ENCODE results near the gene SAMD3.

- TF ChIP-seq SRF (IDR thresholded peaks at IDR 0.05; ENCODE audit: low read depth, low read length) (no peak), RAD21 (IDR thresholded peaks at IDR 0.05 in 1 of 2, conservative IDR thresholded peaks at IDR 0.05 in 1 of 2; ENCODE audit: low read depth in 2 of 2, low read length in 2 of 2) (no peak), USF2 (IDR thresholded peaks at IDR 0.05; ENCODE audit: low read length) (no peak), GABPA (IDR thresholded peaks at IDR 0.05; ENCODE audit: borderline replicate concordance, insufficient read depth, low read length) (no peak), POLR2A (IDR thresholded peaks at IDR 0.05; ENCODE audit: control extremely low read depth in 1 of 2, low read depth in 2 of 2, low read length in 2 of 2) (no peak), RFX5 (IDR thresholded peaks at IDR 0.05; ENCODE audit: borderline replicate concordance, low read depth, low read length) (no peak), TBP (IDR thresholded peaks at IDR 0.05; ENCODE audit: low read depth, low read length) (no peak), GTF2F1 (IDR thresholded peaks at IDR 0.05; ENCODE audit: borderline replicate concordance, low read depth, low read length) (no peak), SP1 (IDR thresholded peaks at IDR 0.05; ENCODE audit: low read depth, low read length) (no peak), CTCF (IDR thresholded peaks at IDR 0.05; ENCODE audit: control extremely low read depth in 1 of 3, insufficient read depth in 1 of 3, low read depth in 1 of 3, low read length in 3 of 3) (no peak), FOSL1 (IDR thresholded peaks at IDR 0.05; ENCODE audit: insufficient read depth, low read depth, low read length) (no peak)
Measured at GRCh38 chr6:130099119-130099518, 123.6 kb downstream of the SAMD3 start.

Data from H1 (cell line).